ENCODE results near the gene PRRC2B. TPM values are rescaled to one million over a fixed set of nuclear protein-coding genes. Genes with fewer than 3 reads are reported as not detected.

The PRRC2B gene
- total RNA-seq, 2 donors from 2014 or later: 127 to 131 TPM

DNA sequence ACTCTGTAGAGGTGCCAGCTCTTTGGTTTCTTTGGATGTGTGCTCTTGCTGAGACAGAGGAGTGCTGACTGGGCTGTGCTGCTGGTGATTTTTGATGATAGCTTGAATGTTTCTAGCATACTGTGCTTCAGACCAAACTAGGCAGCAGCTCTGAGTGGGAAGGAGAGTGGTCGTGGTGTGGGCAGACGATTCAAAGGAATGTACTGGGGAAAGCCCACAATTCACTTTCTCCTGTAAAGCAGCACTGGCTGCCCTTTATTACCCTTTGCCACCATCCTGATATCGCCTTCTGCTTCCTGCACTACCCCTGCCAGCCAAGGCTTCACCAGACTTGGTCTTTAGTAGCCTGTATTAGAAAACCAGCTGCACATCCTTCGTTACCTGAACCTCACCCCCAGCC is 45.3 kb downstream of the PRRC2B start:
- intact Hi-C loops (cut with DNase I): no loop called here
- Histone ChIP-seq H3K9me3 (no peaks in the 10 kb centered on the region), H3K4me3 (no peak overlapping the region), H3K9ac (ENCODE audit: low read depth in 2 of 2, low read length in 2 of 2) (no peak overlapping the region), H3K36me3 (peaks cover 18% of the 10 kb centered on the region), H3K27me3 (no peaks in the 10 kb centered on the region), H3K4me1 (no peaks in the 10 kb centered on the region), H3K27ac (no peak overlapping the region)
- no peak for DNase-seq
- TF ChIP-seq, protein P1, sequence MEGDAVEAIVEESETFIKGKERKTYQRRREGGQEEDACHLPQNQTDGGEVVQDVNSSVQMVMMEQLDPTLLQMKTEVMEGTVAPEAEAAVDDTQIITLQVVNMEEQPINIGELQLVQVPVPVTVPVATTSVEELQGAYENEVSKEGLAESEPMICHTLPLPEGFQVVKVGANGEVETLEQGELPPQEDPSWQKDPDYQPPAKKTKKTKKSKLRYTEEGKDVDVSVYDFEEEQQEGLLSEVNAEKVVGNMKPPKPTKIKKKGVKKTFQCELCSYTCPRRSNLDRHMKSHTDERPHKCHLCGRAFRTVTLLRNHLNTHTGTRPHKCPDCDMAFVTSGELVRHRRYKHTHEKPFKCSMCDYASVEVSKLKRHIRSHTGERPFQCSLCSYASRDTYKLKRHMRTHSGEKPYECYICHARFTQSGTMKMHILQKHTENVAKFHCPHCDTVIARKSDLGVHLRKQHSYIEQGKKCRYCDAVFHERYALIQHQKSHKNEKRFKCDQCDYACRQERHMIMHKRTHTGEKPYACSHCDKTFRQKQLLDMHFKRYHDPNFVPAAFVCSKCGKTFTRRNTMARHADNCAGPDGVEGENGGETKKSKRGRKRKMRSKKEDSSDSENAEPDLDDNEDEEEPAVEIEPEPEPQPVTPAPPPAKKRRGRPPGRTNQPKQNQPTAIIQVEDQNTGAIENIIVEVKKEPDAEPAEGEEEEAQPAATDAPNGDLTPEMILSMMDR (IDR thresholded peaks at IDR 0.05): no peak

DNA sequence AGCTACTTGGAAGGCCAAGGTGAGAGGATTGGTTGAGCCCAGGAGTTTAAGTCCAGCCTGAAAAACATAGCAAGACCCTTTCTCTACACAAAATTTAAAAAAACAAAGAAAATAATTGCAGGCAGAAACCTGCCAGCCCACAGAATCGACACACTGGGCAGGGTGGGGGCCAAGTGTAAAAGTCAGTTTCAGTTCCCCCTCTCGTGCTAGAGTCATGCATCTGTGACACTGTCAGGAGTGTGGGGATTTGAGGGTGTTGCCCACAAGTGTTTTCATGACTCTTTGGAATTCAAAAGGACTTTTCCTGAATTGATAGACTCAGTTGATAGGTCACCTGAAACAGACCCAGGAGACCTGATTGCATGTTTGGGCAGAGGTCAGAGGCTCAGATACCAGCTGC is 47.6 kb downstream of the PRRC2B start:
- intact Hi-C loops (cut with DNase I): no loop called here
- no peaks in the 10 kb centered on the region for H3K27me3 ChIP-seq
- no peaks in the 10 kb centered on the region for H3K4me1 ChIP-seq
- TF ChIP-seq, protein P1 (IDR thresholded peaks at IDR 0.05): no peak
- no peaks in the 10 kb centered on the region for H3K9me3 ChIP-seq
- no peak for DNase-seq
- no peak overlapping the region for H3K27ac ChIP-seq
- H3K4me3 ChIP-seq: no peak overlapping the region
- H3K9ac ChIP-seq (ENCODE audit: low read depth in 2 of 2, low read length in 2 of 2): no peak overlapping the region
- H3K36me3 ChIP-seq: peaks cover 20% of the 10 kb centered on the region

DNA sequence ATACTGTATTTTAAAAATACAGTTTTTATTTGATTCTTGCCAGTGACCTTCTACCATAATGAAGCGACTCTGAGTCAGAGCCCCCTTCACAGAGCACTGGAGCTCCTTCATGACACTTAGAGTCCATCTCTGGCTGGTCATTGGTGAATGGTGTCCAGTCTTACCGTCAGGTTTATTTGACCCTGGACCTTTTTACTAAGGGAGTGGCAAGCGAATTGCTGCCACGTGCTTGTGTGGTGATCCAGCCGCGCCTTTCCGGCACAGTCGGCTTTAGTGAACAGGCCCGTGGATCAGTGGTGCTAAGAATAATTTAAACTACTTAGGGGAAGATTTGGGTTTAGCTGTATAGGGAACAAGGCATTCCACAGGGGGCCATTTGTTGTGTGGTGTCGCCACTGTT is 48.5 kb downstream of the PRRC2B start:
- intact Hi-C loops (cut with DNase I): no loop called here

DNA sequence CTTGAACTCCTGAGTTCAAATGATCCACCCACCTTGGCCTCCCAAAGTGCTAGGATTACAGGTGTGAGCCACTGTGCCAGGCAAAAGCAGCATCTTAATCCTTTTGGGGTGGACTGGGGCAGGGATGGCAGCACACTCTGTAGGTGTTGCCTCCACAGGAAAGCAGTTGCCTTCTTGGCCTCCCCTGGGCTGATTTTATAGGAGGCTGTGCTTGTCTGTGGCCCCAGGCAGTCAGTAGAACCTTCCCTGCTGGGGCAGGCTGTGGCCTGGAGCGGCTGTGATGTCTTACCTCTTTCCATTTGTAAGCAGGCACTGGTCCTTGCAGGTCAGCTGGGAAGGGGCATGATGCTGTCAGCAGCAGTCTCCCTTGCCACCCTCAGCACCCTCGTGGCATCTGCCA is 49.8 kb downstream of the PRRC2B start:
- no peak overlapping the region for H3K27ac ChIP-seq
- no peaks in the 10 kb centered on the region for H3K9me3 ChIP-seq
- DNase-seq: no peak
- peaks cover 17% of the 10 kb centered on the region for H3K36me3 ChIP-seq
- H3K4me1 ChIP-seq: no peaks in the 10 kb centered on the region
- no peak overlapping the region for H3K9ac ChIP-seq (ENCODE audit: low read depth in 2 of 2, low read length in 2 of 2)
- H3K4me3 ChIP-seq: no peak overlapping the region
- TF ChIP-seq, protein P1 (IDR thresholded peaks at IDR 0.05): no peak
- intact Hi-C loops (cut with DNase I): no loop called here
- H3K27me3 ChIP-seq: no peaks in the 10 kb centered on the region

More for the DNA sequence above, 48.5 kb downstream of the PRRC2B start:
- Histone ChIP-seq H3K27ac (no peak overlapping the region), H3K4me1 (no peaks in the 10 kb centered on the region), H3K9ac (ENCODE audit: low read depth in 2 of 2, low read length in 2 of 2) (no peak overlapping the region), H3K27me3 (no peaks in the 10 kb centered on the region), H3K4me3 (no peak overlapping the region), H3K9me3 (no peaks in the 10 kb centered on the region), H3K36me3 (peaks cover 22% of the 10 kb centered on the region)
- TF ChIP-seq, protein P1 (IDR thresholded peaks at IDR 0.05): no peak
- DNase-seq: no peak

DNA sequence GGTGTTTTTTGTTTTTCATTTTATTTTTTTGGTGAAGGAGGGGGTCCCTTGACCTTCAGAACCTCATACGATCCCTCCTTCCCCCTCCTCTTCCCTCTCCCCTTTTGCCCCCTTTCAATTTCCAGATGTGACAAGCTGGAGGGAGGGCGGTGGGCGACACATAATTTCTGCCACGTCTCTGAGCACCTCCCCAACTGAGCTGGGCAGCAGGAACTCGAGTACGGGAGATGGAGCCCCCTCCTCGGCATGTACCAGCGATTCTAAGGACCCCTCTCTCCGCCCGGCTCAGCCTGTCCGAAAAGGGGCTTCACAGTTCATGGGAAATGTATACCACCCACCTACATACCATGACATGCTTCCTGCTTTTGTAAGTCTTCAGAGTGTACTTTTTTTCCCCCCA is 52.4 kb downstream of the PRRC2B start:
- Histone ChIP-seq H3K4me3 (no peak overlapping the region), H3K36me3 (peaks cover 17% of the 10 kb centered on the region), H3K27me3 (no peaks in the 10 kb centered on the region), H3K9me3 (no peaks in the 10 kb centered on the region), H3K4me1 (no peaks in the 10 kb centered on the region), H3K9ac (ENCODE audit: low read depth in 2 of 2, low read length in 2 of 2) (no peak overlapping the region), H3K27ac (no peak overlapping the region)
- TF ChIP-seq, protein P1 (IDR thresholded peaks at IDR 0.05): no peak
- intact Hi-C loops (cut with DNase I): no loop called here
- no peak for DNase-seq

DNA sequence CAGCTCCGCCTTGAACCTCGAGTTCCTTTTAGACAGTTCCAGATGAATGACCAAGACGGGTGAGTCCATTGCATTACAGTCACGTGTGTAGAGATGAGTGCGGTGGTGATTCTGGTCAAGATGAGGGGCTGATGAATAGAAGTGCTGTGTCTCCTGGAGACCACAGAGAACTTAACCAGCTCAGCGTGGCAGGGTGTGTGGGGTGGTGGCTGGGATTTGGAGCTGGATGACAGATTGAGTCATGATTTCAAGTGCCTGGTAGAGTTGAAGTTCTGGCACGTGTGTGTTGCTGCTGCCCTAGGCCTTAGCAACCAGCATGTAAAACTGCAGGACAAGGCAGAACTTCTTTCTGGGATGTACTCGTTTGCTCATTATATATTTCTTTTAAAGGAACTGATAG is 53.3 kb downstream of the PRRC2B start:
- Histone ChIP-seq H3K27ac (no peak overlapping the region), H3K36me3 (peaks cover 17% of the 10 kb centered on the region), H3K9me3 (no peaks in the 10 kb centered on the region), H3K4me1 (no peaks in the 10 kb centered on the region), H3K9ac (ENCODE audit: low read depth in 2 of 2, low read length in 2 of 2) (no peak overlapping the region), H3K4me3 (no peak overlapping the region), H3K27me3 (no peaks in the 10 kb centered on the region)
- intact Hi-C loops (cut with DNase I): no loop called here
- TF ChIP-seq, protein P1 (IDR thresholded peaks at IDR 0.05): no peak
- no peak for DNase-seq
